Measurements from ENCODE around the gene MYCBPAP. TPM values are rescaled to one million over a fixed set of nuclear protein-coding genes. Genes with fewer than 3 reads are reported as not detected.

MYCBPAP gene
- total RNA-seq, 6 experiments from 2014 or later: 0.51 TPM; not detected in 5

DNA sequence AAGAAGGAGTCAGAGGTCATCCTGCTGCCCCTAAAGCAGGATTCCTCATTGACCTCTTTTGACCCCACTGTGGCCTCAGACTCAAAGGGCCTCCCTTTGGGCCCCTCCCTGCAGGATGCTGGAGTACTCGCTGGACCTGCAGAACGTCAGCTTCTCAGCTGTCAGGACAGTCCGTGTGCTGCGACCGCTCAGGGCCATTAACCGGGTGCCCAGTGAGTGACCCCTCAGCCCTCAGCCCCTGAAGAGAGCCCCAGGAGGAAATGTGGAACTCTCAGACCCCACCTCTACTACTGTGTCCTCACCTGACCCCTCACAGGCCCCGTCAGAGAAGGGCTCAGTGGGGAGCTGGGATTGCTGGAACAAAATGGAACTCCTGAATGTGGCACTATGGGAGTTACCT lies 61.4 kb downstream of the MYCBPAP start:
- ATAC-seq (no peak), DNase-seq (no peak)
- Histone ChIP-seq H3K4me3 (no peak overlapping the region), H3K27me3 (no peaks in the 10 kb centered on the region), H3K27ac (no peak overlapping the region), H3K36me3 (no peaks in the 10 kb centered on the region), H3K4me1 (no peaks in the 10 kb centered on the region), H3K9me3 (no peaks in the 10 kb centered on the region)
- intact Hi-C loops (cut with DNase I): loop anchor here in 1 of 2 donors (5.0 kb wide), 1 partner anchor 48 kb away; no protein-coding TSS in a partner anchor
- no CpG with 5 or more reads among the region's 7 CpGs for WGBS (ENCODE audit: insufficient coverage, low coverage, low lambda C conversion rate, missing lambda C conversion rate)
- TF ChIP-seq CTCF (IDR thresholded peaks at IDR 0.05): no peak
- no peak for TF ChIP-seq POLR2A (IDR thresholded peaks at IDR 0.05)

DNA sequence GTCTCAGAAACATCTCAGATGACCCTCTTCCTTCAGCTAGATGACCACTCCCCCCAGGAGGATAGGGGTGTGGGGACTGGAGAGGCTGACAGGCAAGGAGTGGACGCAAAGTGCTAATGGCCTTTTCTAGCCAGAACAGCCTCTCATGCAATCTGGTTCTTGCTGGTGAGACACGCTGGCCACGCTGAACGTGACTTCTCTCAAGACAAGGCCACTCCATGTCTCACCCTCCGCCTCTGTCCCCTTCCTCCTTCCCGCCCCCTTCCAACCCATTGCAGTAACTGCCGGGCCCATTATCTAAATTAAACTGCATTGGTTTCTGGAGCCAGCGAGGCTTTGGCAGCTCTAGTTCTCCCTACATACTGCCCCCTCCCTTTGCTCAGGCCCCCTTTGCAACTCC lies 61.8 kb downstream of the MYCBPAP start:
- intact Hi-C loops (cut with DNase I): no loop called here
- H3K9me3 ChIP-seq: no peaks in the 10 kb centered on the region
- DNase-seq: no peak
- H3K27me3 ChIP-seq: no peaks in the 10 kb centered on the region
- ATAC-seq: no peak
- 66% methylated on average over 7 of the region's 8 CpGs for WGBS (ENCODE audit: insufficient coverage, low coverage, low lambda C conversion rate, missing lambda C conversion rate)
- no peak overlapping the region for H3K4me3 ChIP-seq
- no peak overlapping the region for H3K27ac ChIP-seq
- TF ChIP-seq POLR2A (IDR thresholded peaks at IDR 0.05) (no peak), CTCF (IDR thresholded peaks at IDR 0.05) (no peak)
- H3K4me1 ChIP-seq: no peaks in the 10 kb centered on the region
- H3K36me3 ChIP-seq: no peaks in the 10 kb centered on the region

DNA sequence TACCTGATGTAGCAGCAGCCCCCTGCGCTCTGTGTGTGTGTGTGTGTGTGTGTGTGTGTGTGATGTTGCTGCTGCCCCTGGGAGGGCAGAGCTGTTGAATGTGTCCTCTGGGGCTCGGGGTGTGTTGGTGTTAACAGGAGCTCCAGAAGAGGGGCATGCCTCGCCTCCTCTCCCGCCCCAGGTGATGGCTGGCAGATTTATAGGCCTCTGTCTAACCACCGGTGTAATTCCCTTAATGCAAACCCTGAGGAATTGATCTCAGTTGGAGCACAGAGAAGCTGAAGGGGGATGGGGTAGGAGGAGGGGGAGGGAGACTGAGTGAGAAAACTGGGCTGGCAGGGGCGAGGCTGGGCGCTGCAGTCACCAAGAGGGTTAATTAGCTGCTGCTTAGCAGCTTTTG lies 62.3 kb downstream of the MYCBPAP start:
- Histone ChIP-seq H3K4me3 (no peak overlapping the region), H3K27me3 (no peaks in the 10 kb centered on the region), H3K4me1 (no peaks in the 10 kb centered on the region), H3K36me3 (no peaks in the 10 kb centered on the region), H3K27ac (no peak overlapping the region), H3K9me3 (no peaks in the 10 kb centered on the region)
- no peak for ATAC-seq
- TF ChIP-seq CTCF (IDR thresholded peaks at IDR 0.05) (no peak), POLR2A (IDR thresholded peaks at IDR 0.05) (no peak)
- intact Hi-C loops (cut with DNase I): no loop called here
- DNase-seq: no peak
- 67% methylated on average over 3 of the region's 7 CpGs for WGBS (ENCODE audit: insufficient coverage, low coverage, low lambda C conversion rate, missing lambda C conversion rate)

GRCh38 chr17:50571681-50572080 lies 63.4 kb downstream of the MYCBPAP start:
- Histone ChIP-seq H3K4me1 (no peaks in the 10 kb centered on the region), H3K27me3 (no peaks in the 10 kb centered on the region), H3K36me3 (no peaks in the 10 kb centered on the region), H3K27ac (no peak overlapping the region), H3K9me3 (no peaks in the 10 kb centered on the region), H3K4me3 (no peak overlapping the region)
- TF ChIP-seq POLR2A (IDR thresholded peaks at IDR 0.05) (no peak), CTCF (IDR thresholded peaks at IDR 0.05) (no peak)
- no peak for DNase-seq
- 84% methylated on average over 6 of the region's 19 CpGs for WGBS (ENCODE audit: insufficient coverage, low coverage, low lambda C conversion rate, missing lambda C conversion rate)
- intact Hi-C loops (cut with DNase I): no loop called here
- ATAC-seq: no peak

DNA sequence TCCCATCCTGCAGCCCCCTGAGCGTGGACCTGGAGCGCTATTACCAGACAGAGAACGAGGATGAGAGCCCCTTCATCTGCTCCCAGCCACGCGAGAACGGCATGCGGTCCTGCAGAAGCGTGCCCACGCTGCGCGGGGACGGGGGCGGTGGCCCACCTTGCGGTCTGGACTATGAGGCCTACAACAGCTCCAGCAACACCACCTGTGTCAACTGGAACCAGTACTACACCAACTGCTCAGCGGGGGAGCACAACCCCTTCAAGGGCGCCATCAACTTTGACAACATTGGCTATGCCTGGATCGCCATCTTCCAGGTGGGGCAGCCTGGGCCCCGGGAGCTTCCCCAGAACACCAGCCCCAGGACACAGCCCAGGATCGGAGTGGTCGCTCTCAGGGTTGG lies 64.3 kb downstream of the MYCBPAP start:
- Histone ChIP-seq H3K36me3 (no peaks in the 10 kb centered on the region), H3K9me3 (no peaks in the 10 kb centered on the region), H3K27ac (no peak overlapping the region), H3K4me3 (no peak overlapping the region), H3K27me3 (no peaks in the 10 kb centered on the region), H3K4me1 (no peaks in the 10 kb centered on the region)
- no peak for TF ChIP-seq CTCF (IDR thresholded peaks at IDR 0.05)
- TF ChIP-seq POLR2A (IDR thresholded peaks at IDR 0.05): no peak
- ATAC-seq: no peak
- intact Hi-C loops (cut with DNase I): no loop called here
- 82% methylated on average over 6 of the region's 20 CpGs for WGBS (ENCODE audit: insufficient coverage, low coverage, low lambda C conversion rate, missing lambda C conversion rate)
- no peak for DNase-seq

Data from right lobe of liver (tissue), 6 donors.